Left renal pelvis (tissue), 4 donors: ENCODE data around the gene NUAK2. TPM values are rescaled to one million over a fixed set of nuclear protein-coding genes. Genes with fewer than 3 reads are reported as not detected.

Source experiments
- DNase-seq, 4 donors: peaks; one replicate each; pipeline ENCODE4 v3.0.0-alpha.2; 2013; ENCODE audit warnings: low read depth in 4 of 4, low spot score in 3 of 4
- polyA plus RNA-seq, 4 donors: library from polyadenylated mRNA; unstranded; fragments of 120-200 nt; gene quantifications; one replicate each; pipeline ENCODE4 v1.2.1, GENCODE V29; 2013; ENCODE audit not compliant: insufficient read length in 4 of 4

The NUAK2 gene
- polyA plus RNA-seq, 4 donors, result 1.1 to 13.5 (median 9.9) TPM

DNA sequence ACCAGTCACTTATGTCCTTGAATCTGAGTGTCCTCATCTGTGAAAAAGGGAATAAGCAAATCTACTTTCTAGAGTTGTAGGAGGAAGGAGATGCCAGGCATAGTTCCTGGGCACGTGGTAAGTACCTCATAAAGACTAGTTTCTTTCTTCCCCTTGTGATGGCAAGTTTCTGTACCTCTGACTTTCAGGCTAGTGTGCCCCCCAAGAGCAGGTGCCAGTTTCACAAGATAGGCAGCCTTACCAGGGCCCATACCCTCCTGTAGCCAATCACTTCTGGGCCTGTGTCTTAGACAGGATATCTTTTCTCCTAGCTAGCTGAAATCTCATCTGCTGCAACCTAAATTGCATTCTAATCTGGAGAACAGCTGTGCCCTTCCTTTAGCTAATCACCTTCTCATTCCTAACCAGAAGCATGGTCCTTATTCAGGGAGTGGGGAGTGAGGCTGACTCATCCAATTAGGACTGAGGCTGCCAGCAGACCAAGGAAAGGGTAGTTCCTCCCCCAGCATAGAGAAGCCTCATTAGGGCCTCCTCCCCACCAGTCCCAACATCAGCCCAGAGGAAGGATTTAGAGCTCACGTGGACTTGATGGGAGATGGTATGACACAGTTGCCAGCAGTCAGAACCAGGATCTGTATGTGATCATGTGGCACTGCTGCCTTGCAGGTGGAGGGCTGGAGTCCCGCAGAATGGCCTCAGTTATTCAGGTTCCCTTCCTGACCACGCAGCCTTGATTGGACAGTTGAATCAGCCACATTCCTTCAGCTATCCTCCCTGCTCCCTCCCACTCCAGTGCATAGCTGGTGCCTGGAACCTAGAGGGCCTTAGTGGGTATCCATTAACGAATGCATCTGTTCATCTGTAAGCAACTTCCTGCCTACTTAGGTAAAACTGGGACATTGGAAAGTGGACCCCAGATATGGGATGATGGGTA is 27.3 kb upstream of the NUAK2 start:
- no peak for DNase-seq

DNA sequence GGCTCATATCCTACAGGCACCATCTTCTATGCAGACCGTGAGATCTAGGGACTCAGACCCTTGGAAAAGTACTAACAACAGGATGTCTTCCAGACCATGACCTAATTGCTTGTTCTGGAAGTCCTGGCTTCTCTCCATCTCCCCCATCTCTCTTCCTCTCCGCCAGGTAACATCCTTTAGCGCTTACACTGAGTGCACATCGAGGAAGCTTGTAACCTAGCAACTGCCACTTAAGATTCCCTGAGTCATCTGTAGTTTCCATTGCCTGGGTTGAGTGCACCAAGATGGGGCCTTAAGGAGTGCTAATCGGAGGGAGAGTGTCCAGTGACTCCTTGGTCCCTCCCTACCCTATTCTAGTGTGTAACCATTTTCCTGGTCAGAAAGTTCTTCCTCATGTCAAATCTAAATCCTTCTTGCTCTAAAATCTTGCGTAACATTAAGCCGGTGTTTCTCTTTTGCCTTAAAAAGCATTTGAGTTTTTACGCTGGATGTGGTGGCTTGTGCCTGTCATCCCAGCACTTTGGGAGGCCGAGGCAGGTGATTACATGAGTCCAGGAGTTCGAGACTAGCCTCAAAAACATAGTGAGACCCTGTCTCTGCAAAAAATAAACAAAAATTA is 25.5 kb upstream of the NUAK2 start:
- DNase-seq, result no peak

DNA sequence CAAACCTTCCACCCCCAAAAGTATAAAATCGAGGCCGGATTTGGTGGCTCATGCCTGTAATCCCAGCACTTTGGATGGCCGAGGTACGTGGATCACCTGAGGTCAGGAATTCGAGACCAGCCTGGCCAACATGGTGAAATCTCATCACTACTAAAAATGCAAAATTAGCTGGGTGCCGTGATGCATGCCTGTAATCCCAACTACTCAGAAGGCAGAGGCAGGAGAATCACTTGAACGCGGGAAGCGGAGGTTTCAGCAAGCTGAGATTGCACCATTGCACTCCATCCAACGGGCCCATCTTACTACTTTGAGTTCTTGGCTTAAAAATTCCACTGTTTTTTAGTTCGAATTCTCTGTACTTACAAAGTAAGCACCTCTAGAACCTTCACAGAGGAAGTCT is 24.2 kb upstream of the NUAK2 start:
- no peak for DNase-seq

- DNase-seq, result no peak
These were observed 22.8 kb upstream of the NUAK2 start for GRCh38 chr1:205344066-205344928.

DNA sequence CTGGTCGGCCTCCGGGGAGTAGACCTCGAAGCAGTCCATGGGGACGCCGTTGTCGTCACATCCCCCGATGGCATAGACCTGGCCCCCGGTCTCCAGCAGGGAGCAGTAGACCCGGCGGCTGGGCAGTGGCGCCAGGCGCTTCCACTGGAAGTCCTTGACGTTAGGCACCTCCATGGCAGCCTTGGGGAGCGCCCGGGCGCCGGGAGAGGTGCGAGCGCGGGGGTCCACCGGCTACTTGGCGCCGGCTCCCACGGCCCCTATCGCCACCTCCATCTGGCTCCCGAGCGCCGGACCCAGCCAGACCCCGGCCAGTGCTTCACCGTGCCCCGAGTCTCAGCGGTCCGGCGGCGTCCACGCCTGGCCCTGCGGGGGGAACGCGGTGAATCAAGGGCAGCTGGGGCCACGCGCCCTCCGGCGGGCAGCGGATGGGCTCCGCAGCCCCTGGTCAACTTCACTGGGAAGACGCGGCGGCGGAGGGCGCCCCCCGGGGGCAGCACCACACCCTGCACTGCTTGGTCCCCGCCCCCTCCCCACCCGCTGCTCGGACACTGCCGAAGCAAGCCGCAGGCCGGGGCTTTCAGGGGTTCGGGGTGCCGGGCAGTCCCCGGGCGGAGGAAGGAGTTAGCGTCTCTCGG is 22.0 kb upstream of the NUAK2 start:
- DNase-seq, result no peak

DNA sequence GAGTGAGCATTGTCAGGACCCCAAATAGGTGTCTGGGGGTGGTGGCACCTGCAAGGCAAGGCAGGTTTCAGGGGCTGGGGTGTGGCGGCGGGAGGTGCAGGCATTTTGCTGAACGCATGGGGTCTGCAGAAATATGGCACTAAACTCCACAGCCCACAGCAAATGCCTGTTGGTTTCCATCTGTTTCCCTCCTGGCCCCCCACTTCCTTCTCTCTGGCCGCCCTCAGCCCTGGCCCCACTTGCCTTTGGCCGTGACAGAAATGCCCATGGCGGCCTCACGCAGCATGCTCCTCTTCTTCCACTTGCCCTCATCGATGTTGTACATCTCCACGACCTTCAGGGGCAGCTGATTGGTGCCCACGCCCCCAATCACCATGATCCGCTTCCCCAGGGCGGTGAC is 21.4 kb upstream of the NUAK2 start:
- no peak for DNase-seq

DNA sequence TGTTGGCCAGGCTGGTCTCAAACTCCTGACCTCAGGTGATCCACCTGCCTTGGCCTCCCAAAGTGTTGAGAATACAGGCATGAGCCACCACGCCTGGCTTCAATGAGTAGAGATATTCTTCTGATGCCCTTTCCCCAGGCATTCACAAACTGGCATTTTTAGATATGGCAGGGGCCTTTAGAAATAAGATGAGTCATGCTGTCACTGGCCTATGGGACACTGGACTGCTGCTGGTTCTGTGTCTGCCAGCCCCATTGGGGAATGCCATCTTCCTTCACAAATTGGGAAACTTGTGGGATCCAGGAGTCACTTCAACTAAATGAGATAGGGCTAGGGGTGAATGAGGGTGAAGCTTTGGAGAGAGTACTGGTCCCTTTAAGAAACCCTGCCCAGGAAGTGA is 19.1 kb upstream of the NUAK2 start:
- DNase-seq, result no peak

- DNase-seq, result no peak
These were observed 18.2 kb upstream of the NUAK2 start for GRCh38 chr1:205339717-205340116.

DNA sequence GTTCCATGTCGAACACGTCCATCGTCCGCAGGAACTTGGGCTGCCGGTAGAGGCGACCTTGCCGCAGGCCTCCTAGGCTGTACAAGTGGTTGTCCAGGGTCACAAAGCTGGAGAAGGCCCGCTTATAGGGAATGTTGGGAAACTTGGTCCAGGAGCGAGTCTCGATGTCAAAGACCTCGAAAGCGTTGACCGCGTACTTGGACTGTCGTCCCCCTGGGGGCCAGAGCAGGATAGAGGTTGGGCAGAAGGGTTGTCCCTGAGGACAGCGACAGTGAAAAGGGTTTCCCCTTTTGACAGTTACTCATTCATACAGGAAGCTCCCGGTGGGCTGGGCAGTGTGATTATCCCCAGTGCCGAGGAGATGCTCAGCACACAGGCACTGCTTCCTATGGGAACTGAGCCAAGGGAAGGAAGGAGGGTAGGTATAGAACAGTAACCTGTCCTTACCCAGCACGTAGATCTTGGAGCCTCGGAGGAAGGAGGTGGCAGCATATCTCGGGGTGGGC is 17.7 kb upstream of the NUAK2 start:
- no peak for DNase-seq

GRCh38 chr1:205338011-205338410 is 16.5 kb upstream of the NUAK2 start:
- DNase-seq, result no peak

- DNase-seq, result no peak
These were observed 15.9 kb upstream of the NUAK2 start for GRCh38 chr1:205337481-205337880.

- DNase-seq, result peak in 2 of 4 donors; percentile 73 to 78
These were observed 14.1 kb upstream of the NUAK2 start for GRCh38 chr1:205335692-205336091.

GRCh38 chr1:205332015-205332791 is 10.7 kb upstream of the NUAK2 start:
- DNase-seq, result no peak

GRCh38 chr1:205330150-205330549 is 8.6 kb upstream of the NUAK2 start:
- no peak for DNase-seq

- no peak for DNase-seq
These were observed 8.2 kb upstream of the NUAK2 start for GRCh38 chr1:205329719-205330118.

DNA sequence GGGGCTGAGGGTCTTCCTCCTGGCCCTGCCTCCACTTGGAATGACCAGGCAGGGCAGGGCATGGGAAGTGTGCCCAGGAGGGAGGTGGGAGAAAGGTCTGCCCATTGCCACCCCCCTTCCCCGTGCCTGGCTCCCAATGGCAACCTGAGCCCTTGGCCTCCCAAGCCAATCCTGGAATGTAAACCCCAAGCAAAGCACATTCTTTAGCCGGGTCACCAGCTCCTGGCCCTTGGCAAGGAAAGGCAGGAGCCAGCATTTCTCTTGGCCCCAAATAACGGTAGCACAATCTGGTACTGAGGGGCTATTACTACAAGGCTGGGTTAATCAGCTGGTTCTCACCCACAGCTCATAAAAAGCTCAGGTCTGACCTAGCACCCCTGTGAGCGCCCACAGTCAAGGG is 6.9 kb upstream of the NUAK2 start:
- DNase-seq, result no peak

GRCh38 chr1:205326812-205327466 is 5.4 kb upstream of the NUAK2 start:
- no peak for DNase-seq

DNA sequence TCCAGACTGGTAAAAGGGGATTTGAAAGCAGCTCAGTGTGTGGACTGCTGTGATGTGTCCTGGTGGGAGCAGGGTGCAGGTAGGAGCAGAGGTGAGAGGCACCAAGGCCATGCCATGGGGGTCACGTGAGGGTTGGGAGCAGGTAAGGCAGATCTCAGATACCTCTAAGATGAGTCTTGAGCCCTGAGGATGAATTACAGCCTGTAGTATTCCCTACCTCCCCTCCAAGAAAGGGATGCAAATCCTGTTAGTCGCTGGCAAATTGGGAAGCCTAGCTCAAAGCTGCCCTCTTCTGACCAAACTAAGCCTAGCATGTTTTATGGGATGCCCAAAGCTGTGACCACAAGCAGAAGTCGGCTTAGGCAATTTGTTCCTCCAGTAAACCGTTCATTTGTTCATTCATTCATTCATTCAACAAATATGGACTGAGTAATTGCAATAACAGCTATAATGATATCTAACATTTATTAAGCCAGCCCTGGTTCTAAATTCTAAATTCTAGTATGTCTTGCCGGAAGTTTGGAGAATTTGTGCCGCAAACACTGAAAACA is 3.9 kb upstream of the NUAK2 start:
- DNase-seq, result peak in 2 of 4 donors; percentile 62 to 68

DNA sequence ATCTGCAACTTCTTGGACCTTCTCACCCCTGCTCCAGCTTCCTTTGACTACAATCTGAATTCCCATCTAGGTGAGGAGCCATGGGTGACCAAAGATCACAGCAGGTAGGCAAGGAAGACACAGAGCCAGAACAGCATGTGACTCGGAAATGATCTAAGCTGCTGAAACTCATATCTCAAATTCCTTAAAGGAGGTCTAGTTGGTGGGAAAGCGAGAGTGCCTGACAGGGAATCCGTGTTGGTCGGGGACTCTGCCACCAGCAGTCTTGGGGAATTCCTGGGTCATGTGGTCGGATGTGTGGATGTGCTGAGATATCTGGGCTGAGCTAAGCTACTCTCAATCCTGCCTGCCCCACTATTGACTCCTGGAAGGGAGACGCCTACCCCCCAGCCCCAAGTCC is 3.2 kb upstream of the NUAK2 start:
- DNase-seq, result no peak
